Measurements from ENCODE around the gene SFXN4.
"Not testable (repeated sequence)": the region's sequence is repeated elsewhere in the genome, so short reads cannot be mapped to it uniquely, and the experiment has no call there.

The SFXN4 gene

DNA sequence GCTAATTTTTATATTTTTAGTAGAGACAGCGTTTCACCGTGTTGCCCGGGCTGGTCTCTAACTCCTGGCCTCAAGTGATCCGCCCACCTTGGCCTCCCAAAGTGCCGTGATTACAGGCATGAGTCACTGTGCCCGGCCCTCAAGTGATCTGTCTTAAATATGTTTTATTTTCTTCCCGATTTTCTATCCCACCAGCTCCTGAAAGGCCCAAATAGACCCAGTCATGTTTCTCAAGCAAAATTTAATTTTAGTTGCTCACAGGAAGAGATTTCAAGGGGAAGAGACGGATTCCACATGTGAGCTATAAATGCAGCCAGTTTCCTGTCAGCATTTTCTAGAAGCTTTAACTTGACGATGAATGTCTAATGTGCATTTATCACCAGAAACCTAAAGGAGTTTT, 49.6 kb downstream of the SFXN4 start:
- no peak for FAIRE-seq
- no peak for DNase-seq (ENCODE audit: insufficient read length, low spot score)
- TF ChIP-seq, protein P1, sequence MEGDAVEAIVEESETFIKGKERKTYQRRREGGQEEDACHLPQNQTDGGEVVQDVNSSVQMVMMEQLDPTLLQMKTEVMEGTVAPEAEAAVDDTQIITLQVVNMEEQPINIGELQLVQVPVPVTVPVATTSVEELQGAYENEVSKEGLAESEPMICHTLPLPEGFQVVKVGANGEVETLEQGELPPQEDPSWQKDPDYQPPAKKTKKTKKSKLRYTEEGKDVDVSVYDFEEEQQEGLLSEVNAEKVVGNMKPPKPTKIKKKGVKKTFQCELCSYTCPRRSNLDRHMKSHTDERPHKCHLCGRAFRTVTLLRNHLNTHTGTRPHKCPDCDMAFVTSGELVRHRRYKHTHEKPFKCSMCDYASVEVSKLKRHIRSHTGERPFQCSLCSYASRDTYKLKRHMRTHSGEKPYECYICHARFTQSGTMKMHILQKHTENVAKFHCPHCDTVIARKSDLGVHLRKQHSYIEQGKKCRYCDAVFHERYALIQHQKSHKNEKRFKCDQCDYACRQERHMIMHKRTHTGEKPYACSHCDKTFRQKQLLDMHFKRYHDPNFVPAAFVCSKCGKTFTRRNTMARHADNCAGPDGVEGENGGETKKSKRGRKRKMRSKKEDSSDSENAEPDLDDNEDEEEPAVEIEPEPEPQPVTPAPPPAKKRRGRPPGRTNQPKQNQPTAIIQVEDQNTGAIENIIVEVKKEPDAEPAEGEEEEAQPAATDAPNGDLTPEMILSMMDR (IDR thresholded peaks at IDR 0.05; ENCODE audit: insufficient read depth, missing control alignments), result no peak

DNA sequence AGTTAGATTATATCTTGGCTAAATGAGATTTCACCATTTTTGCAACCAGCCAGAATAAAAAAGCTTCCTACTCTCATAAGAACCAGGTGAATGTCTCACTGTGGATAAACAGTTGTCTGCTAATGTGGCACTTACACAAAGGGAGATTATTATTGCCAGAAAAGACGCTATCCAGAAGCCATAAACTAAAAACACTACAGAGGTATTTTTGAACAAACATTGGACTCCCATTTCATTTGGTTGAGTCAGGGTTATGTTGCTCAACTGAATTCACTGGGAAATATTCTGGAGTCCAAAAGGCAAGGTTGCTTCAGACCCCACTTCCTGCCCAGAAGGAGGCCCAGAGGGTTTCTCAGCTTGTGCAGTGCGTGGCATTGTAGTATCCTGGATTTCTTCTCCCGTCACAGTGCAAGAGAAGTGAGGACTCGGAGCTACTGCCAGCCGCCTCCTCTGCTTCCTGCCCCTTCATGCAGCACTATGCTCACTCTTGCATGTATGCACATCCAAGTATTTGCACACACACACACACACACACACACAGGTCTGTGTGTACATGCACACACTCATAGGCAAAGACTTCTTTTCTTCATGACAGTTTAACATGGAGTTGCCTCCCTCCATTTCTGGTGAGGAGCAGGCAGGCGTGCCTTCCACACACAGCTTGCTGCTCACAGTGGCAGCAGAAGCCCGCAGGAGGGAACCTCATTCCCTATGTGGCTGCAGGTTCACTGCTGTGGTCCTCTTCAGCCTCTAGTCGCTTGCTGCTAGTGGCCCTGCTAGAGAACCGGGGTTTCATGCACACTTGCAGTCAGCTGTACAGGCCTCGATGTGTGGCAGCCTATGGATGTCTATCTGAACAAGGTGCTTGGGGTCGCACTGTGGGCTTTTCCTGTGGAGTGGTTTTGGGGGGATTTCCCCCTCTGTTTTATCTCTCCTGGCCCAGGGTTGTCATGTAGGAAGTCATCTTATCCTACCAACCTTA, 51.5 kb downstream of the SFXN4 start:
- DNase-seq (ENCODE audit: insufficient read length, low spot score), result no peak
- no peak for FAIRE-seq
- TF ChIP-seq, protein P1 (IDR thresholded peaks at IDR 0.05; ENCODE audit: insufficient read depth, missing control alignments), result no peak

GRCh38 chr10:119112056-119112455, 53.5 kb downstream of the SFXN4 start:
- FAIRE-seq (no peak), DNase-seq (ENCODE audit: insufficient read length, low spot score) (no peak)
- TF ChIP-seq, protein P1 (IDR thresholded peaks at IDR 0.05; ENCODE audit: insufficient read depth, missing control alignments), result no peak

DNA sequence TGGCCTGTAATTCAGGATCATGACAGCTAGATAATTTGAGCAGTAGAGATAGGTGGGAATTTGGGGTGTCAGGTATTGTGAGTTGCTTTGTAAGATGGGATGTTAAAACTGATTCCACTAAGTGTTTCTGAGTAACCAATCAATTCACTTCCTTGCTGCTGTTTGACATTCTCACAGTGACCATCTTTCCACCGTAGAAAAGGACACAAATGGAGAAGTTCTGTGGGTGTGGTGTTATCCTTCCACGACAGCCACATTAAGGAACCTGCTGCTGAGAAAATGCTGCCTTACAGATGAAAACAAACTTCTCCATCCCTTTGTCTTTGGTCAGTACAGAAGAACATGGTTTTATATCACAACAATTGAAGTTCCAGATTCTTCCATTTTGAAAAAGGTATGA, 57.7 kb downstream of the SFXN4 start:
- FAIRE-seq; DNase-seq (ENCODE audit: insufficient read length, low spot score): not testable (repeated sequence)

GRCh38 chr10:119107106-119107505, 58.4 kb downstream of the SFXN4 start:
- DNase-seq (ENCODE audit: insufficient read length, low spot score); FAIRE-seq: not testable (repeated sequence)

- DNase-seq (ENCODE audit: insufficient read length, low spot score); FAIRE-seq: not testable (repeated sequence)
Measured at GRCh38 chr10:119105899-119106298, 59.6 kb downstream of the SFXN4 start.

- FAIRE-seq, result no peak
- TF ChIP-seq, protein P1 (IDR thresholded peaks at IDR 0.05; ENCODE audit: insufficient read depth, missing control alignments), result no peak
- no peak for DNase-seq (ENCODE audit: insufficient read length, low spot score)
Measured at GRCh38 chr10:119105155-119105554, 60.4 kb downstream of the SFXN4 start.

DNA sequence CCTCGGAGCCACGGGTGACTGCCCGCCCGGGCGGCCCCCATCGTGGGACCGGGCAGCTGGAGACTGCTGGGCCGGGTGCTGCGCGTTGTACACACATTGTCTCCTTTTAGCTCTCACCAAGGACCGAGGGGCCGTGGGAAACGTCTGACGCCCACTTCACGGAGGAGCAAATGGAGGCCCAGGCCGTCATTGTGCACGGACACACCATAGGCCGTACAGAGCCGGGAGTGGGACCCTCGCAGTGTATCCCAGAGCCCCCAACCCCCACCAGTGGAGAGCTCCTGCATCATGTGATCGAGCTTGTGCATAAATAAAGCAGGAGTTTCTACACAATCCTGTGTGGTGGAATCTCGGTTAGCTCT, 60.9 kb downstream of the SFXN4 start:
- FAIRE-seq (no peak), DNase-seq (ENCODE audit: insufficient read length, low spot score) (no peak)
- TF ChIP-seq, protein P1 (IDR thresholded peaks at IDR 0.05; ENCODE audit: insufficient read depth, missing control alignments), result no peak
